Measurements from ENCODE around the gene MOCS2. TPM values are rescaled to one million over a fixed set of nuclear protein-coding genes. Genes with fewer than 3 reads are reported as not detected.

Gene MOCS2
- total and polyA plus RNA-seq, 2 experiments from 2014 or later, result 45.8 to 54.9 TPM

GRCh38 chr5:53067641-53068040, 41.9 kb downstream of the MOCS2 start:
- WGBS (ENCODE audit: low lambda C conversion rate, missing lambda C conversion rate), result 0% methylated on average over 1 of the region's 1 CpG
- Histone ChIP-seq H3K4me1 (ENCODE audit: insufficient read depth) (no peaks in the 10 kb centered on the region), H3K9me3 (ENCODE audit: low read depth) (no peaks in the 10 kb centered on the region), H3K4me3 (no peak overlapping the region), H3K79me2 (no peaks in the 10 kb centered on the region), H4K20me1 (ENCODE audit: insufficient read depth, poor library complexity, severe bottlenecking) (no peaks in the 10 kb centered on the region), H3K27me3 (no peaks in the 10 kb centered on the region), H3K27ac (no peak overlapping the region), H3K4me2 (no peak overlapping the region), H2AFZ (no peak overlapping the region), H3K36me3 (replicated peaks; ENCODE audit: insufficient read depth, low read depth) (no peaks in the 10 kb centered on the region), H3K9me2 (replicated peaks; ENCODE audit: insufficient read depth) (peaks cover 4% of the 10 kb centered on the region)
- TF ChIP-seq EZH2phosphoT487 (IDR thresholded peaks at IDR 0.05; ENCODE audit: low read depth, severe bottlenecking, unreplicated experiment), result no peak
- TF ChIP-seq CTCF (IDR thresholded peaks at IDR 0.05; ENCODE audit: poor library complexity), result no peak
- no peak for TF ChIP-seq EZH2 (IDR thresholded peaks at IDR 0.05; ENCODE audit: borderline replicate concordance)
- DNase-seq (ENCODE audit: low spot score), result no peak

- no peak for DNase-seq (ENCODE audit: low spot score)
- Histone ChIP-seq H2AFZ (no peak overlapping the region), H3K27me3 (no peaks in the 10 kb centered on the region), H3K9me3 (ENCODE audit: low read depth) (no peaks in the 10 kb centered on the region), H3K27ac (no peak overlapping the region), H4K20me1 (ENCODE audit: insufficient read depth, poor library complexity, severe bottlenecking) (no peaks in the 10 kb centered on the region), H3K4me1 (ENCODE audit: insufficient read depth) (no peaks in the 10 kb centered on the region), H3K9me2 (replicated peaks; ENCODE audit: insufficient read depth) (no peaks in the 10 kb centered on the region), H3K36me3 (replicated peaks; ENCODE audit: insufficient read depth, low read depth) (no peaks in the 10 kb centered on the region), H3K79me2 (no peaks in the 10 kb centered on the region), H3K4me3 (no peak overlapping the region), H3K4me2 (no peak overlapping the region)
- 96% methylated on average over 1 of the region's 1 CpG for WGBS (ENCODE audit: low lambda C conversion rate, missing lambda C conversion rate)
- TF ChIP-seq CTCF (IDR thresholded peaks at IDR 0.05; ENCODE audit: poor library complexity), result no peak
- no peak for TF ChIP-seq EZH2phosphoT487 (IDR thresholded peaks at IDR 0.05; ENCODE audit: low read depth, severe bottlenecking, unreplicated experiment)
- no peak for TF ChIP-seq EZH2 (IDR thresholded peaks at IDR 0.05; ENCODE audit: borderline replicate concordance)
Measured at GRCh38 chr5:53066088-53066487, 43.5 kb downstream of the MOCS2 start.

DNA sequence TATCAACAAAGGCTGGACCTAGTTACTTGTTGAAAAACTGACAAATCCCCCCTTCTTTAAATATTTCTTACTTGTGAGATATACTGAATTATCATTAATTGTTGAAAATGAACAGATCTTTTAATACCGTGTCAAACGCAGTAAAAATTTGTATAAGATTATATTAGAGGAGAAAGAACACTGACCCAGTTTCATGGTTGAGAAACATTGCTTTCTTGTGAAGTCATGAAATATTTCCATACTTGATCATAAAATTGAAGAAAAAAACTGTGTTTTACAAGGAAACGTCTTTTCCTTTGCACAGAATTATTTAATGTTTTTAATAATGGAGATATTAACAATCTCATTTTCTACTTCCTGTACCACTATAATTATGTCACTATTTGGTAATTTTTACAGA, 45.8 kb downstream of the MOCS2 start:
- Histone ChIP-seq H3K4me3 (no peak overlapping the region), H3K27ac (no peak overlapping the region), H3K27me3 (no peaks in the 10 kb centered on the region), H3K4me2 (no peak overlapping the region), H3K9me3 (ENCODE audit: low read depth) (no peaks in the 10 kb centered on the region), H3K79me2 (no peaks in the 10 kb centered on the region), H3K9me2 (replicated peaks; ENCODE audit: insufficient read depth) (no peaks in the 10 kb centered on the region), H3K4me1 (ENCODE audit: insufficient read depth) (no peaks in the 10 kb centered on the region), H4K20me1 (ENCODE audit: insufficient read depth, poor library complexity, severe bottlenecking) (no peaks in the 10 kb centered on the region), H2AFZ (no peak overlapping the region), H3K36me3 (replicated peaks; ENCODE audit: insufficient read depth, low read depth) (no peaks in the 10 kb centered on the region)
- WGBS (ENCODE audit: low lambda C conversion rate, missing lambda C conversion rate), result 90% methylated on average over 3 of the region's 3 CpGs
- no peak for DNase-seq (ENCODE audit: low spot score)
- TF ChIP-seq CTCF (IDR thresholded peaks at IDR 0.05; ENCODE audit: poor library complexity) (no peak), EZH2phosphoT487 (IDR thresholded peaks at IDR 0.05; ENCODE audit: low read depth, severe bottlenecking, unreplicated experiment) (no peak), EZH2 (IDR thresholded peaks at IDR 0.05; ENCODE audit: borderline replicate concordance) (no peak)

DNA sequence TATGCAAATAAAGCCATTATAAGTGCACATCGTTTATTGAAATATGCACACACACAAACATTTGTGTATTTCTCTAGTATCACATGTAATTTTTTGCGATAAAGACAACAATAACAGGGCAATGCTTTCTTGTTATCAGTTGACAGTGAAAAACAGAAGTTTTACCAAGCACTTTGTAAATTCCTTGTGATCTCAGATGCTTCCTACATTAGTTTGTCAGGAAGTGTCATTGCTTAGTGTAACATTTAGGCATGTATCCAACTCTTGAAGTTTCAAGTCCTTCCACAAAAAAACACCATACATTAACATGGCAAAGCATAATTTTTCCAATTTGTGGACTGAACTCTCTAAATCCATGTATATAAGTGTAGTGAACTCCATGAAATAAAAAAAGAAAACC, 46.4 kb downstream of the MOCS2 start:
- Histone ChIP-seq H3K9me2 (replicated peaks; ENCODE audit: insufficient read depth) (no peaks in the 10 kb centered on the region), H3K4me3 (no peak overlapping the region), H2AFZ (no peak overlapping the region), H3K4me1 (ENCODE audit: insufficient read depth) (no peaks in the 10 kb centered on the region), H4K20me1 (ENCODE audit: insufficient read depth, poor library complexity, severe bottlenecking) (no peaks in the 10 kb centered on the region), H3K27me3 (no peaks in the 10 kb centered on the region), H3K79me2 (no peaks in the 10 kb centered on the region), H3K27ac (no peak overlapping the region), H3K36me3 (replicated peaks; ENCODE audit: insufficient read depth, low read depth) (no peaks in the 10 kb centered on the region), H3K4me2 (no peak overlapping the region), H3K9me3 (ENCODE audit: low read depth) (no peaks in the 10 kb centered on the region)
- no peak for TF ChIP-seq EZH2 (IDR thresholded peaks at IDR 0.05; ENCODE audit: borderline replicate concordance)
- TF ChIP-seq CTCF (IDR thresholded peaks at IDR 0.05; ENCODE audit: poor library complexity), result no peak
- TF ChIP-seq EZH2phosphoT487 (IDR thresholded peaks at IDR 0.05; ENCODE audit: low read depth, severe bottlenecking, unreplicated experiment), result no peak
- 86% methylated on average over 2 of the region's 2 CpGs for WGBS (ENCODE audit: low lambda C conversion rate, missing lambda C conversion rate)
- DNase-seq (ENCODE audit: low spot score), result no peak

Measured in hepatocyte (in vitro differentiated cells).